HG02571 (cell line): Measurements from ENCODE around the gene LEMD1.

ENCODE experiments used
- ATAC-seq: cut with Tn5 transposase; IDR thresholded peaks from one replicate; pipeline ENCODE4 v1.9.1; 2021; ENCODE audit warnings: mild to moderate bottlenecking, moderate library complexity; ENCODE audit not compliant: unreplicated experiment

Gene LEMD1

GRCh38 chr1:205335692-205336091, 86.2 kb downstream of the LEMD1 start:
- no peak for ATAC-seq

- ATAC-seq, result no peak
Observed at GRCh38 chr1:205332015-205332791, 89.7 kb downstream of the LEMD1 start.
